OCI-LY3 (cell line): Measurements from ENCODE around the gene NUP210.

Experiments
- CTCF ChIP-seq: fragments of 200-600, 300-600 bp; sonication (generic); IDR thresholded peaks from 2 replicates; pipeline ENCODE4 v1.5.1; 2014; ENCODE audit warnings: antibody characterized with exemption, low read length, low read depth
- EZH2phosphoT487 ChIP-seq: fragments of 200-600 bp; shearing (Covaris generic); IDR thresholded peaks from 2 replicates; pipeline ENCODE4 v1.6.1; 2018; ENCODE audit warnings: antibody characterized with exemption, mixed run types, low read depth

- TF ChIP-seq CTCF (no peak), EZH2phosphoT487 (no peak)
These were observed 976 bp upstream of the NUP210 start for GRCh38 chr3:13420831-13421765.
